ES-I3 (cell line): ENCODE measurements around the gene PDZRN3.

Source experiments
- H3K36me3 ChIP-seq: 2 replicates; pipeline ENCODE4 v1.6.1; 2013; ENCODE audit warnings: mild to moderate bottlenecking, low read length, control low read depth, moderate library complexity; ENCODE audit not compliant: insufficient read depth
- H3K4me1 ChIP-seq: 2 replicates; pipeline ENCODE4 v1.6.1; 2013; ENCODE audit warnings: mild to moderate bottlenecking, control low read depth, low read length; ENCODE audit not compliant: insufficient read depth
- H3K9ac ChIP-seq: 2 replicates; pipeline ENCODE4 v1.6.1; 2013; ENCODE audit warnings: low read depth, mild to moderate bottlenecking, low read length, moderate library complexity
- H3K9me3 ChIP-seq: 2 replicates; pipeline ENCODE4 v1.6.1; 2013; ENCODE audit warnings: mild to moderate bottlenecking, low read length, moderate library complexity; ENCODE audit not compliant: control insufficient read depth, insufficient read depth

PDZRN3 gene

DNA sequence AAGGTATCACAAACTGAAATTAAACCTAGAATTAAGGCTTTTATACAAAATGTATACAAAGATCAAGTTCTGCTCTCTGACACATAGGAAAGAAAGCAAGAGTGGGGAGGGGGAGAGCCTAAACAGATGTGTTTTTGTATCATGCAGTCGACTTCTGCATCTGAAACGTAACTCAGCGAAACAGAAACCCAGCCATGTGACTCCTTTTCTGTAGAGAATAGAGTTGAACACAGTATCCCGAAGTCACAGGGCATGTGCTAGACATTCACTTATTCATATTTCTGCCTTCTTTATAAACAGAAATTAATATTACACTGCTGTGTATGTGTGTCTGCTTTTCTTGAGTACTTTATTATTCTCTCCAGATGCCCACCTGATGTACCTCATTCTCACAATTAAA is 121.0 kb downstream of the PDZRN3 start:
- Histone ChIP-seq H3K9me3 (no peaks in the 10 kb centered on the region), H3K36me3 (no peaks in the 10 kb centered on the region), H3K9ac (no peak overlapping the region), H3K4me1 (peaks cover 1% of the 10 kb centered on the region; the same call in 1 of the 2 replicates)

DNA sequence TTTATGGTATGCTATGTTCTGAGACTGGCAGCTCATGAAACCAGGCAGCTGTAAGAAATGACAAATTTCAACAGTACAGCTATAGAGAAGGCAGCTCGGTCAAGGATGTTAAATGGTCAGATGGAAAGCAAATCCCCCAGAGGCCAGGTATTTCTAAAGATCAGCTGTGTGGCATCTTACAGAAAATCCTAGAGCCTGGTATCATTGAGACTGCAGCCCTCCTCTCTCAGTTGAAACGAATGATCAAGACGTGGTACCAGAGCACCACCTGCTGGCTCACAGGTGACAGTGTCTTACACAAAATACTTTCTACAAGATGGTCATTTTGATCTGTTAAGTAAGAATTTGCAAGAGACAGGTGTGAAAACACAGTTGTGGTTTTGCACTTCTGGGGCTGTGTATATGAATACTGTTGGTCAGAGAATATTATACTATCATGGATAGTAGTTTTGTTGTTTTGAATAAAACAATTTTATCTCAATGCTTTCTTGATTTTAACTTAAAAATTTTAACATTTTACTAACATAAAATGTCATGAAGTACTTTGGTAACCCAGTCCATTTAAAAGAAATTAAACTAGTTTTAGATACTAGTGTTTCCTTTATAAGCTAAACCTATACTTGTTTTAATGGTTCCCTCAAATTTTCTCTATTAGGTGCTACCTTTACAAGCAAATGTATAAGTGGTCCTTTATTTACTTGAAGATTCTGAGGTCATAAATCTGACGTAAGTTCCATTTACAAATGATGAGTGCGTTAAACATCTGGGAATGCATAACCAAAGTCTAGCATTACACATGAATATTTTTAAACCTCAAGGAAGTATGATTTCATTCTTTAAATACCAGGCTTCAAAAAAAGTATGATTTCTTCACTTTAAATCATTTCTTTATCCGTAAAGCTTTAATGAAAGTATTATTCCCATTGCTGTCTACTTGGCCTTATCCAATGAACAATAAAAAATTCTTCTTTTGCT is 121.8 kb downstream of the PDZRN3 start:
- no peak overlapping the region for H3K9ac ChIP-seq
- no peaks in the 10 kb centered on the region for H3K4me1 ChIP-seq
- no peaks in the 10 kb centered on the region for H3K36me3 ChIP-seq
- no peaks in the 10 kb centered on the region for H3K9me3 ChIP-seq

DNA sequence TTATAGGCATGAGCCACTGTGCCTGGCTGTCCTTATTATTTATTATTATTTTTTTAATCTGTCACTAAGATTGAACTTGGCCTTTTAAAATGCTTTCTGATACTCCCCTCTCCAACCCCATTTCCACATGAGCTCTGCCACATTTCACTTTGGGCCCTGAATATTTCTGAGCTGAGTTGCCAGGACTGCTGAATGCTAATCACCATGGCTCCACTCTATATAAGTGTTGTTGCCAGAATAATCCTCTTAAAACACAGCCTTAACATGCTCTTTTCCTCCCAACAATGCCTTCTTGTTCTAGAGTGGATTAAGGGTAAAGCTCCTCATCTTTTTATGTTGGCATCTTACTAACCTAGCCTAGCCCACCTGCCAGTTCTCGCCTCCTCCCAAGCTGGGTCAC is 124.4 kb downstream of the PDZRN3 start:
- Histone ChIP-seq H3K4me1 (peaks cover 3% of the 10 kb centered on the region), H3K9me3 (no peaks in the 10 kb centered on the region), H3K9ac (no peak overlapping the region), H3K36me3 (no peaks in the 10 kb centered on the region)

DNA sequence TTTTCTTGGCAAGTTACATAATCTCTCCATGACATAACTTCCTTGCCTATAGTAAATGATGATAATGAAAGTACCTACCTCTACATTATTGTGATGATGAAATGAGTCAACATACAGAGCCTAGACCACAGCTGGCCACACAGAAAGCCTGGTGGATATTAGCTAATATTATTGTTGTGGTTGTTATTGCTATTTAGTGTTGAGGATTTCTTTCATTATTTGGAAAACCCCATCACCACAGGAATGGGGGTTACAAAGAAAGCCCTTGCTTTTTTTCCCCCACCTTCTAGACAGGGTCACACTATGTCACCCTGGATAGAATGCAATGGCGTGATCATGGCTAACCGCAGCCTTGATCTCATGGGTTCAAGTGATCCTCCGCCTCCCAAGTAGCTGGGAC is 125.0 kb downstream of the PDZRN3 start:
- Histone ChIP-seq H3K9ac (no peak overlapping the region), H3K36me3 (no peaks in the 10 kb centered on the region), H3K9me3 (no peaks in the 10 kb centered on the region), H3K4me1 (peaks cover 3% of the 10 kb centered on the region)

DNA sequence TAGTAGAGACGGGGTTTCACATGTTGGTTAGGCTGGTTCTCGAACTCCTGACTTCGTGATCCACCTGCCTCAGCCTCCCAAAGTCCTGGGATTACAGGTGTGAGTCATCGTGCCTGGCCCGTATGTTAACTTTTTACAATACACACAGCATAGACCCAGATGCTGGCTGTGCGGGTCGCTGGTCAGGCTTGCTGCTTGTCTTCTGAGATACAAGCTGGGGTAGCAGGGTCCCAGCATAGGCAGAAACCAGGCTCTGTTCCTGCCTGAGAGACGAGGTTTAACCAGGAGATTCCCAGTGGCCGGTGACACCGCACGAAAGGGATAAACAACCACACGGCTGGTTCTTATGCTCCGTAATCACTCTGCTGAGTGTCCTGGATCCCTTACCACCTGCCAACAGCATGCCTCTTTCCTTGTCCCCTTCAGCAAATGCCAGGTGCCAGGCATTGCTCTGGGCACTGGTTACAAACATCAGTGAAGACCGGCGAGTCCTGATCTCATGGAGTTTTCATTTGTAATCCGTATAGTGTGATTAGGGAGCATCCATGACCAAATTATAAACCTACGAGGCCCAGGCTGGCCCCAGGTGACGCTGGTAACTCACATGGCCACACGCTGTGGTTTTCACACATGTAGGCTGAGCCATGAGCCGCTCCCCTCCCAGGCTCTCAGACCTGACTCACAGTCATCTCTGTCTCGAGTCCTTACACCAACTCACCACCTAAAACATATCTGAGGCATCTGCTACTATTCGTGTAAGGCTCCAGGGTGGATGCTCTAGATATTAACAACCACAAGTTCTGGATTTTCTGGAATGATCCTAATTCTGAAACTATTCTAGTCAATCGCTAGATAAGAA is 125.7 kb downstream of the PDZRN3 start:
- Histone ChIP-seq H3K9me3 (no peaks in the 10 kb centered on the region), H3K4me1 (peaks cover 6% of the 10 kb centered on the region), H3K36me3 (no peaks in the 10 kb centered on the region), H3K9ac (no peak overlapping the region)

DNA sequence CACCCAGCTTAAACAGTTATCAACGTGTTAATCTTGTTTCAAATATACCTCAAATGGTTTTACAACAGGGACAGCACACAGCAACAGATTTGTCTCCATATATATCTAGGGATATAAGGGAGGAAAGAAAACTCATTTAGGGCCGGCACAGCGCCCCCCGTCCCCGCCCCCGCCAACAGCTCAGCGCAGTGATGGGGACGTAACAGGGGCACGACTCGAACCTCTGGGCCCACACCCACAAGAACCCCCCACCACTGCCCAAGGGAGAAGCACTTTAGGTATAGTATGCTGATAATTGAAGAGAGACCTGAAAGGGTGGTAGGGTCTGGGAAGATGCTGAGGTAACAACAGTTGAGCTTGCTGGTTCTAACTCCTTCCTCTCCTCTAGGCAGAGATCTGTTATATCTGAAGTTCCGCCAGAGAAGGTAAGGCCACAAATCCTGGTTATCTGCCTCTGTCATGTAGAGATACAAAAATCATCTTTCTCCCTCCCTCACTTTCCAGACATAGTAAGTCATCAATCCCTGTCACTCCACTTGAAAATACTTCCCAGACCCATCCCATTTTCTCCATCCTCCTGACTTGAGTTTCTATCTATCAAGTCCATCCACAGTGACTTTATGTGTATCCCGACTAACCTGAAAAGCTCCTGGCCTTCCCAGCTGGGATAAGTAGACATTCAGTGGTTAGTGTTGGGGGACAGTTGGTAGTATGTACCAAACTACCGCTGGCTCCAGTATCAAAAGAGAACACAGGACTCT is 126.9 kb downstream of the PDZRN3 start:
- Histone ChIP-seq H3K9me3 (no peaks in the 10 kb centered on the region), H3K4me1 (peaks cover 12% of the 10 kb centered on the region), H3K36me3 (no peaks in the 10 kb centered on the region), H3K9ac (no peak overlapping the region)

DNA sequence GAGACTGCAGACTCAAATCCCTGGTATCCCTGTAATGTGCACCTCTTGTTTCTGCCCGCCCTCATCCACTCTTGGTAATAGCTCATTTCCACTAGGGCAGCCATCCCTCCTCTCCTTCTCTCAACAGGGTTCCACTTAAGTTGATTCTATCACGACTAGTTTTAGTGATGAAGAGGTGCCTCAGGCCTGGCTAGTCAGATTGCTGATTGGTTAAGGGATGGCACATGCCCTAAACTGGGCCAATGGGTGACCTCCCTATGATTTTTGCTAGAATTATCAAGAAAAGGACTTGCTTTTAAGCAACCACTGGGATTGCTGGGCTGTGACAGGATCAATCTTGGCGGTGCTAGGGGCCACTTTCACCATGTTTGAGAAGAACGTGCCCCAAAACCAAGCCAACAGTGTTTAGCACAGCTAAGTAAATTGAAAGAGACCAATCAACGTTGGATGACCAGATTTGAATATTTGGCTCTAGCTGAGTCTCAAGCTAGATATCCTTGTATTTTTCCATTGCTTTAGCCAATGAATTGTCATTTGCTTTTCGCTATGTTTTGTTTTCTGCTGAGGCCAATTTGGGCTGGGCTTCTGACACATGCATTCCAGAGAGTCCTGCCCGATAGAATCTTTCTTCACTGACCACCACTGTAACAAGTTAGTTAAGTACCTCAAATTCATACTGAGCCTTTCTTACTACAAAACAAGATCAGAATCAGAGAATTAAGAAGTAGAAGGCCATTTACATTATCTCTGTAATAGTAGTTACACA is 131.0 kb downstream of the PDZRN3 start:
- Histone ChIP-seq H3K36me3 (no peaks in the 10 kb centered on the region), H3K4me1 (peaks cover 18% of the 10 kb centered on the region), H3K9me3 (no peaks in the 10 kb centered on the region), H3K9ac (no peak overlapping the region)

DNA sequence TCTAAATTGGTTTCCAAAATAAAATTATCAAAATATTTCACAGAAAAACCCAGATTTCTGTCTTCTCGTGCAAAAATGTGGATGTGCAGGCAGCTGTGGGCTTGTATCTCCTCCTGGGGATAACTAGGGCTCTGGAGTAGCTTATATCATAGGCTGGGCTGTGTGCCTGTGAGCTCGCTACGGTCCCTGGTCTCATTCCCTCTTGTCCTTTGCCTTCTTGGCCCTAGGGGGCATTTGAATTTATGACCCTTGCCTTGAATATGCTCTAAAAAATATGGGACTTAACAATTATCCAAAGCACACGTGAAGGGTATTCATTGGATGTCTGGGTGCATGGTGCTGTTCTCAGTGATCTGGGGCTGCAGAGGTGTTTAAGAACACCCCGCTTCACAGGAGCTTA is 132.6 kb downstream of the PDZRN3 start:
- H3K4me1 ChIP-seq = peaks cover 22% of the 10 kb centered on the region
- H3K36me3 ChIP-seq = no peaks in the 10 kb centered on the region
- no peak overlapping the region for H3K9ac ChIP-seq
- no peaks in the 10 kb centered on the region for H3K9me3 ChIP-seq

DNA sequence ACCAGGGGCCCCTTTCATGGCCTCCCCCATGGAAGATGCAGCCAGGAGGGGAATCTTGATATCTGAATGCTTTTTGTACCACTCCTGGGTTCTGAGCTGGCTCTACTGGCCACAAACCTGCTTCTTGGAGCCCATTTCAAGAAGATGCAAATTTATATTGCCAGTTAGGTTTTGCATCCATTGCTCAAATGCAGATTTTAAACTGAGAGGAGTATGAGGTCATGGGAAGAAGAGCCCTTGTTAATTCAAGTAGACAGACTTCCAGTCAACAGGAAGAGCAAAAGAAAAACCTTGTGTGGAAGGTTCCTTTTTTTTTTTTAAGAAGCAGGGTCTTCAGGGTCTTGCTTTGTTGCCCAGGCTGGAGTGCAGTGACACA is 133.5 kb downstream of the PDZRN3 start:
- H3K36me3 ChIP-seq = no peaks in the 10 kb centered on the region
- H3K4me1 ChIP-seq = peaks cover 25% of the 10 kb centered on the region
- H3K9ac ChIP-seq = no peak overlapping the region
- H3K9me3 ChIP-seq = no peaks in the 10 kb centered on the region

DNA sequence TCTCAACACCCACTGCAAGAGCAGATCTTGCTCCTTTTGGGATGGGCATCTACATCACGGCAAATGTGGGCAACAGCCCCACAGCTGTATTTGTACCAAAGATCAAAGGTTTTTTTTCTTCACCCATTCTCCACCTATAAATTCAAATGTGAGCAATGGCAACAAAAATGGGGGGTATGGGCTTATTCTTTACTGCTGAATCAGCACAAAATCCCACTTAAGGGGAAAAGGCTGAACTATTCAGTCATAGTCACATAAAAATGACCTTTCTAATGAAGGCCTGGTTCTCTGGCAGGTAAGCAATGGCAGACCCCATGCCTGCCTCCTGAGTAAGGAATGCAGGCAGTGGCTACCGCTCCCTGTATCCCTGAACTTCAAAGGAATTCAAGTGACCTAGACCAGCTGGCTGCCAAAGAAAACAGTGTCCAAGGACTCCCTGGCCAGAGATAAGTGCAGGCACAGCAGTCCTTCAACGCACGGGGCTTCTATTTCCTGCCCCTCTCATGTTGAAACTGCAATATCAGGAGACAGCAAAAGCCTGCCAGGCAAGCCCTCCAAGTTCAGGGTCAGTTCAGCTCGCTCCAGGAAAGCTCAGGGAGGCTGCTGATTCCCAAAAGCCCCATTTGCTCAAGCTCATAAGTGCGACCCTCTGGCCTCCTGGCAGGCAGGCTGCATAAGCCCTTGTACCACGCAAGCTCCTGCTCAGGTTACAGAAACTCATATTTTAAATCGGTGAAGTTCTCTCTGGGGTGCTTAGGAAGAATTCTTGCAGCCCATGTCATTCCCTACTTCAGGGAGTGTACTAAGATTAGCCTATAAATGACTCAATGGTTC is 134.1 kb downstream of the PDZRN3 start:
- no peak overlapping the region for H3K9ac ChIP-seq
- peaks cover 31% of the 10 kb centered on the region for H3K4me1 ChIP-seq
- H3K9me3 ChIP-seq = no peaks in the 10 kb centered on the region
- H3K36me3 ChIP-seq = no peaks in the 10 kb centered on the region

DNA sequence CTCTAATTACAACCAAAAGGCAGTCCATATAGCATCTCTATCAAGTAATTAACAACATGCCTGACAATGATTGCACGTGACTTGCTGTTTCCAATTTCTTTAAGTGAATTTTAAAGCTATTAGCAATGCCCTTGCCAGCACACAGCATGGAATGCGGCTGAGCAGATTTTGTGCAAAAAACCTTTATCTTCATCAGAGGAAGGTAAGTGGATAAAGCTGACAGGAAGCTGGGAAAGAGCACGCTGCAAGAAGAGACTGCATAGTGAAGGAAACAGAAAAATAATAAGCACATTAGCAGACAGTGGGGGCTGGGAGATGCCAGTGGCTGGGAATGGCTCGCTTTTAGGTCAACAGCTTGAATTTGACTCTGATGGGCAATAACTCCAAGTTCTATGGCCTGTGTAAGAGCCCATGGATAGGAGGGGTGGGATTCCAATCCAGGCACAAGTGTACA is 138.8 kb downstream of the PDZRN3 start:
- Histone ChIP-seq H3K4me1 (peaks cover 44% of the 10 kb centered on the region), H3K36me3 (no peaks in the 10 kb centered on the region), H3K9ac (no peak overlapping the region), H3K9me3 (no peaks in the 10 kb centered on the region)

DNA sequence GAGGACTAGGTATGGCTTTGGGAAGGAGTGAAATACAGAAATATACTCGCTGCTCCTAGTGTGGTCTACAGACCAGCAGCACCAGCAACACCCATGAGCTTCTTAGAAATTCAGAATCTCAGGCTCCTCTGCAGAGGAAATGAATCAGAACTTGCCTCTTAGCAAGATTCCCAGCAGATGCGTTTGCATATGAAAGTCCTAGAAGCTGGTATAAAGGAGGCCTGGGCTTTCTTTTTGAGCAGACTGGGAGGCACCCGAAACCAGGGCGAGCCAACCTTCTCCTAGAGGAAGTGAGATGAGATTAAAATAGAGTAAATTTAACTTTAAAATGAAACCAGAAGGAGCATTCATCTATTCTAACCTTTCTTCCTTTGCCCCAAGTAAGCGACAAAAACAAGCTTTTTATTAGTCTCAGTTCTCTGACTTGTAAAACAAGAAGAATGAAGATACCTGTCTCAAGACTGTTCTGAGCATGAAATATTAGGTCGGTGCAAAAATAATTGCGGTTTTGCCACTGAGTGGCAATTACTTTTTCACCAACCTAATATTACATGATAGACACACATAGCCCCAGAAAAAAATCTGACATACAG is 140.0 kb downstream of the PDZRN3 start:
- H3K36me3 ChIP-seq = no peaks in the 10 kb centered on the region
- peaks cover 42% of the 10 kb centered on the region for H3K4me1 ChIP-seq
- H3K9ac ChIP-seq = peak overlapping the region; percentile 24; the same call in 1 of the 2 replicates
- no peaks in the 10 kb centered on the region for H3K9me3 ChIP-seq

DNA sequence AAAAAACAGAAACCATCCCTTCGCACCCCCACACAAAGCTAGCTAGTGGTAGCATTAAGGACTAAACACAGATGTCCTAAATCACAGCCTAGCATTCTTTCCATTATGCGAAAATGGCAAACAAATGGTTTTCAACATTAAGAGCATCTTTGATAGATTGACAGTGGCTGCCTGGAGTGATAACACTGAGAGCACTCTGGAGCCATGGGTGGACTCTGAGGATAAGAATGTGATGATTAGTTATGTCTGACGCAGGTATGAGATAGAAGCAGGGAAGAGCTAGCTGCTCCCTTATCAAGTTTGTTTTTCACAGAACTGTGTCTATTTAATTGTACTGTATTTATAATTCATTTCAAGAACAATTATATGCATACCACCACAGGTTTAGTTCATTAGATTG is 142.9 kb downstream of the PDZRN3 start:
- no peaks in the 10 kb centered on the region for H3K36me3 ChIP-seq

More for the DNA sequence above, 142.9 kb downstream of the PDZRN3 start:
- no peak overlapping the region for H3K9ac ChIP-seq
- peaks cover 38% of the 10 kb centered on the region for H3K4me1 ChIP-seq
- no peaks in the 10 kb centered on the region for H3K9me3 ChIP-seq
